Measurements from ENCODE around the gene PARP12.

DNA sequence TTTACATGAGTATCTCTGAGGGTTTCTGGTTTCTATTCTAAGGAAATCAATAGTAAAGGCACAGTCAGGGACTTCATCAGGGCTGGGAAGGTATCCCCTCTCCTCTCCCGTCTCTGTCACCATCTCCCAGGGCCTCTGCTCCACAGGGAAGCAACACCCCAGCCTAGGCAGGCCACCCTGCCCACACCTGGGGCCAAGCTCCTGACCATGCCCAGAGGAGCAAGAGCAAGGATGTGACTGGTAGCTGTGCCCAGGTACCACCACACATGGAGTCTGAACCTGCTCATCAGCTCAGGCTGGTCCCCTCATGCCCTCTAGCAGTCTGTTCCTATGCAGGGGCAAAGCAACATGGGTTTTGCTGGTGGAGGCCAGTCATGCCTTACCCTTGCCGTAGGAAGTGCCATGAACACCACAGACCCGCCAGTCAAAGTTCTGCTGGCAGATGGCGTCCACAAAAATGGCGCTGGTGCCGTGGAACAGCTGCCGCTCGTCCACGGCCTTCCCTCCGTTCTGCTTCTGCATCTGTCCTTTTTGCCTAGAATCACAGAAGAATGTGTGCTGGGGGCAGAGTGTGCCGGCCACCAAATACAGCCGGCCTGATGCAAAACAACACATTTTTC lies 36.8 kb downstream of the PARP12 start:
- no peak for TF ChIP-seq CTCF (IDR thresholded peaks at IDR 0.05)
- TF ChIP-seq POLR2A (IDR thresholded peaks at IDR 0.05) = no peak
